Adipose tissue (tissue), 3 donors: Measurements from ENCODE around the gene C16orf96. TPM values are rescaled to one million over a fixed set of nuclear protein-coding genes. Genes with fewer than 3 reads are reported as not detected.
A peak's percentile ranks its signal among the peaks of the same experiment; 100 is the strongest.

Experiments
- H3K27ac ChIP-seq: one replicate; pipeline ENCODE4 v1.5.1; 2013; ENCODE audit warnings: low read depth, low read length
- WGBS, 3 donors: extraction: QIAGEN DNeasy Blood & Tissue Kit; methylation state at CpG; one replicate each; pipeline ENCODE4 v1.1.7; 2013; 5-methylcytosine and 5-hydroxymethylcytosine counted together
- polyA plus RNA-seq, 3 donors: library from polyadenylated mRNA; stranded (reverse); fragments of 200-250 nt; gene quantifications; one replicate each; pipeline ENCODE4 v1.2.3, GENCODE V29; 2013
- donor health status: healthy with polysubstance abuse.
- donor health status: Bipolar disorder and iron deficiency.
- donor health status: healthy.

The C16orf96 gene
- polyA plus RNA-seq, 3 donors, result 0.01 to 0.21 TPM; not detected in 1

GRCh38 chr16:4625560-4626159, 69.5 kb downstream of the C16orf96 start:
- peak overlapping the region; percentile 85 for H3K27ac ChIP-seq
- WGBS, 3 donors, result 5 to 9% (median 8%) methylated on average over 11 of the region's 11 CpGs

- H3K27ac ChIP-seq, result no peak overlapping the region
- WGBS, 3 donors, result 54 to 71% (median 64%) methylated on average over 6 of the region's 6 CpGs
Measured at GRCh38 chr16:4626396-4626795, 70.3 kb downstream of the C16orf96 start.

DNA sequence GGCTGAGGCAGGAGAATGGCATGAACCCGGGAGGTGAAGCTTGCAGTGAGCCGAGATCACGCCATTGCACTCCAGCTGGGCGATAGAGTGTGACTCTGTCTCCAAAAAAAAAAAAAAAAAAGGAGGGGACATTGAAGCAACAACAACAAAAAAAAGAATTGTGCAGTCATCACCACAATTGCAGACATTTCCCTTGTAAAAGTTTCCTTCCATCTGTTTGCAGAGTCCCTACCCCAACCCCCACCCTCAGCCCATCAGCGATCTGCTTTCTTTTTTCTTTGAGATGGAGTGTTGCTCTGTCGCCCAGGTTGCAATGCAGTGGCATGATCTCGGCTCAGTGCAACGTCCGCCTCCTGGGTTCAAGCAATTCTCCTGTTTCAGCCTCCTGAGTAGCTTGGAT, 72.1 kb downstream of the C16orf96 start:
- 73 to 92% (median 74%) methylated on average over 9 of the region's 9 CpGs for WGBS, 3 donors

DNA sequence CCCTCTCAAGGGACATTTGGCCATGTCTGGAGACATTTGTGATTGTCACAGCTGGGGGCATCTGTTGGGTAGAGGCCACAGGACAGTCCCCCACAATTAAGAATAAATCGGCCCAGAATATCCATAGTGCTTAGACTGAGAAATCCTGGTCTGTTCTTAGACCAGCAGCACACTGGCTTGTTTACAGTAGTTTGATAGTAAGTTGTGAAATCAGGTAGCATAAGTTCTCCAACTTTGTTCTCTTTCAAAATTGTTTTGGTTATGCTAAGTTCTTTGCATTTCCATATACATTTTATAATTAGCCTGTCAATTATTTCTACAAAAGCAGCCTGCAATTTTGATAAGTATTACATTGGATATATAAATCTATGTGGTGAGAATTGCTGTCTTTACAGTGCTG, 75.3 kb downstream of the C16orf96 start:
- 98 to 100% (median 100%) methylated on average over 1 of the region's 1 CpG for WGBS, 3 donors
- H3K27ac ChIP-seq, result no peak overlapping the region

More for the DNA sequence above, 72.1 kb downstream of the C16orf96 start:
- H3K27ac ChIP-seq, result no peak overlapping the region

DNA sequence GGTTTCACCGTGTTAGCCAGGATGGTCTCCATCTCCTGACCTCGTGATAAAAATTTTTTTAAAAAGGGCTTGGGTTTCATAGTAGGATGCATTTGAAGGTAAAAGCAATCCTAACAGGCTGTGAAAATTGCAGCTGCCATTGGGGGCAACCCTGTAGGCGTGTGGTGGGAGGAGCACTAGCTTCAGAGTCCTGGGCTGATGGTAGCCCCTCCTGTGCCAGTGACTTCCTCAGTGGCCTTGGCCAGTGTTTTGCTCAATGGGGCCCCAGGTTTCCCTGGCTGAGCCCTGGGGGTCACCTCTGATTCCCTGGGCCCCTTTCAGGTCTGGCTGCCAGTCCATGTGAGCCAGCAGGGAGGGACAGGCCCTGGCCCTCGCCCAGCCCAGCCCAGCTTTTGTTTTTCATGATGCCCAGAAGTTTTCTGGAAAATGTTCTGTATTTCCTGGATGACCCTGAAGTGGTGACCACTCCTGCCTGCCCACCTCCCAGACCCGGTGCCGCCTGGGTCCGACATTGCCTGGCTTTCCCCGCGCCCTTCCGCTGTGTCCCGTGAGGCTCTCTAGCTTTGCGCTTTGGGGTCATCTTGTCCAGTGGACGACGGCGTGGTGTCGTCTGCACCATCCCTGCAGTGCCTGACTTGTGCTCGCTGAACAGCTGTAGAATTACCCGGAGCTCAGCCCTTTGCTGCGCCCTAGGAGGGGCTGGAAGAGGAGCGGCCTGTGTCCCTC, 77.9 kb downstream of the C16orf96 start:
- WGBS, 3 donors, result 90 to 94% (median 92%) methylated on average over 20 of the region's 20 CpGs
- H3K27ac ChIP-seq, result no peak overlapping the region

DNA sequence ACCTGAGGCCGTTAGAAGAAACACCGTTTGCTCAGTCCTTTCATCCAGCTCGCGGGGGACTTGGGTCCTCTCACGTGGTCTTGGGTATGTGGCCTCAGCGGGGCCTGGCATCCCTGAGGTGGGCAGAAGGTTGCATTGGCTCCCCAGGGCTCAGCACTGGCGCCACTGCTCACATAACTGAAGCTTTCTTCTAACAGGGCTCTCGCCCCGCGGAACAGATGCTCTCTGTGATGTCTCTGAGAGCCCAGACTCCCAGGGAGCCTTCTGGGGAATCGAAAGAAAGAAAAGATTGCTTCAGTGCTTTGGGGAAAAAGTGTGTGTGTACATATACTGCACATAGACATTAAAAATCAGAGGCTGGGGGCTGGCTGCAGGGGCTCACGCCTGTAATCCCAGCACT, 78.6 kb downstream of the C16orf96 start:
- 93 to 95% (median 95%) methylated on average over 12 of the region's 12 CpGs for WGBS, 3 donors
- H3K27ac ChIP-seq, result no peak overlapping the region

- no peak overlapping the region for H3K27ac ChIP-seq
- WGBS, 3 donors, result 85 to 89% (median 88%) methylated on average over 13 of the region's 13 CpGs
Measured at GRCh38 chr16:4636196-4636595, 80.1 kb downstream of the C16orf96 start.

GRCh38 chr16:4637501-4638166, 81.5 kb downstream of the C16orf96 start:
- no peak overlapping the region for H3K27ac ChIP-seq
- WGBS, 3 donors, result 69 to 77% (median 74%) methylated on average over 21 of the region's 21 CpGs

GRCh38 chr16:4639899-4640509, 83.9 kb downstream of the C16orf96 start:
- H3K27ac ChIP-seq, result no peak overlapping the region
- 84 to 88% (median 88%) methylated on average over 27 of the region's 27 CpGs for WGBS, 3 donors

GRCh38 chr16:4640572-4641305, 84.6 kb downstream of the C16orf96 start:
- WGBS, 3 donors, result 75 to 78% (median 77%) methylated on average over 19 of the region's 19 CpGs
- H3K27ac ChIP-seq, result no peak overlapping the region

DNA sequence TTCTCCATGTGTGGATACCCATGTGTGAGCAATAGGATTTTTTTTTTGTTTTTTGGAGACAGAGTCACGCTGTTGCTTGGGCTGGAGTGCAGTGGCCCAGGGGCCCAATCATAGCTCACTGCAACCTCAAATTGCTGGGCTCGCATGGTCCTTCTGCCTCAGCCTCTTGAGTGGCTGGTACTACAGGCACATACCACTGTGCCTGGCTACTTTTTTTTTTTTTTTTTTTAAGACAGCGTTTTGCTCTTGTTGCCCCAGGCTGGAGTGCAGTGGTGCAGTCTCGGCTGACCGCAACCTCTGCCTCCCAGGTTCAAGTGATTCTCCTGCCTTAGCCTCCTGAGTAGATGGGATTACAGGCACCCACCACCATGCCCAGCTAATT, 85.2 kb downstream of the C16orf96 start:
- H3K27ac ChIP-seq, result no peak overlapping the region
- 85 to 89% (median 87%) methylated on average over 5 of the region's 5 CpGs for WGBS, 3 donors

DNA sequence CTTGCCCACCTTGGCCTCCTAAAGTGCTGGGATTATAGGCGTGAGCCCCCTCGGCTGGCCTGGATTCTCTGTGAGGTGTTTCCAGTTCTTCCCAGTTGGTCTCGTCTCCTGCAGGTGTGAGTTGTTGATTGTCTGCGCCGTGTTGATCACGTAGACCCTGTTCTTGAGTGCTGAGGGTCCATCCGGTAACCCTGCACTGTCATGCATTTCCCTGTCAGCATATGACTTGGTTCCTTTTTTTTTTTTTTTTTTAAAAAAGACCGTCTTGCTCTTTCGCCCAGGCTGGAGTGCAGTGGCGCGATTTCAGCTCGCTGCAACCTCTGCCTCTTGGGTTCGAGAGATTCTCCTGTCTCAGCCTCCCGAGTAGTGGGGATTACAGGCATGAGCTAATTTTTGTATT, 85.8 kb downstream of the C16orf96 start:
- 59 to 90% (median 71%) methylated on average over 14 of the region's 14 CpGs for whole genome bisulfite sequencing, 3 donors

DNA sequence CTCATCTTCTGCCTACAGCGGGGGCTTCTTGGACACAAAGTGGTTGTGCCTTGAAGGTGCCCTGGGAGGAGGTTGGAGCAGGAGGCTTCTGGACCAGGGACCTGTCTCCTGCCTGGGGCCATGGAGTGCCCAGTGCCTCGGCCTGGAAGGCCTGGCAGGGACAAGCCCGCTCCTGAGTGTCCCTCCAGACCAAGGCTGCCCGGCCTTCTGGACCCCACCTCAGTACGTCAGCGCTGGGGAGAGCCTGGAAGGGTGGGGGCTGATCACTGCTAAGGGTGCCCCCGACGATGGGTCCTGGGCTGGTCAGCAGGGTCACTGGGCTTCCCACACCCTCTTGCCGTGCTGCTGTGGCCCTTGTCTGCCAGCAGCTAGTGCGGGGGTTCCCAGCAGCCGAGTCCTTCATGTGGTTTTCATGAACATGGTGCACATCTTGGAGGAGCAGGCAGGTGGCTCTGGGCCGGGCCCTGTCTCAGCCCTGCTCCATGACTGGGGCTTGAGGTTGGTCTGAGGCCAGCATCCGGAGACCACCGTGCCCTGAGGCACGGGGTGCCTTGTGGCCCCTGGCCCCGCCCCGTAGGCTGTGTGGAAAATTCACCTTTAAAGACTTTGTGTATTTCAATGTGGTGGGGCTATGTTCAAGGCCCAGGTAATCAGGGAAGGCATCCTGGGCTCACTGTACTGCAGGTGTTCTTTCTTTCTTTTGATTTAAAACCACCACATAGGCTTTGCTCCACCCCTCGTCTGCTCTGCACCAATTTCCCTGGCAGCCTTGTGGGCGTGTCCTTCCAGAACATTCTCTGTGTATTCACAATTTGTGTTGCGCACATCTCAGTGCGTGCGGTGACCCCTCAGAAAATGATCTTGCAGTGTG, 90.9 kb downstream of the C16orf96 start:
- 93 to 96% (median 95%) methylated on average over 22 of the region's 22 CpGs for WGBS, 3 donors
- no peak overlapping the region for H3K27ac ChIP-seq

More for the DNA sequence above, 85.8 kb downstream of the C16orf96 start:
- H3K27ac ChIP-seq, result no peak overlapping the region

- WGBS, 3 donors, result 95 to 98% (median 96%) methylated on average over 8 of the region's 8 CpGs
- H3K27ac ChIP-seq, result no peak overlapping the region
Measured at GRCh38 chr16:4647644-4647980, 91.5 kb downstream of the C16orf96 start.

GRCh38 chr16:4648917-4649316, 92.8 kb downstream of the C16orf96 start:
- WGBS, 3 donors, result 69 to 94% (median 86%) methylated on average over 13 of the region's 13 CpGs
- H3K27ac ChIP-seq, result no peak overlapping the region

DNA sequence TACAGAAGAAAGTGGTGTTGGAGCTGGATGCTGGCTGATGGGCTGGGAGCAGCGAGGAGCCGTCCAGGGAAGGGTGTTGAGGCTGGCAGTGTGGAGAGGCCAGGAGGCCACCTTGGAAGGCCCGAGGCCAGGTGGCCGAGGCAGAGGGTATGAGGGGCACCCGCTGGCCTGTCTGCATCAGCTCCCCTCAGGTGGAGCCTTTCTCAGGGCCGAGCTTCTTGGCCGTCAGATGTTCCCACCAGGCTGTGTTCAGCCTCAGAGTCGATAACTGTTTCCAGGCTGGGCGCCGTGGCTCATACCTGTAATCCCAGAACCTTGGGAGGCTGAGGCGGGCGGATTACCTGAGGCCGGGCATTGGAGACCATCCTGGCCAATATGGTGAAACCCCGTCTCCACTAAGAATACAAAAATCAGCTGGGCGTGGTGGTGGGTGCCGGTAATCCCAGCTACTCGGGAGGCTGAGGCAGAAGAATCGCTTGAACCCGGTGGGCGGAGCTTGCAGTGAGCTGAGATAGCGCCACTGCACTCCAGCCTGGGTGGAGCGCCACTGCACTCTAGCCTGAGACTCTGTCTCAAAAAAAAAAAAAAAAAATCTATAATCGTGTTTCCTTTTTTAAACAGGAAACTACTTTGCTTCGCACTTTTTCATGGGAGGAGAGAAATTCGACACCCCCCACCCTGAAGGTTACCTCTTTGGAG, 93.8 kb downstream of the C16orf96 start:
- 88 to 91% (median 89%) methylated on average over 24 to 25 of the region's 25 CpGs for WGBS, 3 donors
- H3K27ac ChIP-seq, result no peak overlapping the region
